Endothelial cell of umbilical vein (primary cell): ENCODE results near the gene BAG2. TPM values are rescaled to one million over a fixed set of nuclear protein-coding genes. Genes with fewer than 3 reads are reported as not detected.

Experiments used
- BruUV-seq: library from RNA; stranded (reverse); fragments of 400-500 nt; replicated peaks from 2 replicates; lab custom pipeline; 2021; lab: Mats Ljungman, UMichigan
- CTCF ChIA-PET: fragments of 300-600, 350-600 bp; sonication (Branson Sonifier 250); formaldehyde crosslinking; loops from one replicate; lab custom pipeline; 2021; ENCODE audit warnings: antibody characterized with exemption, inconsistent platforms; lab: Charles Lee
- POLR2A ChIA-PET: fragments of 300-600, 350-600 bp; sonication (Branson Sonifier 250); formaldehyde crosslinking; loops from one replicate; lab custom pipeline; 2021; ENCODE audit warnings: antibody characterized with exemption, inconsistent platforms; lab: Charles Lee
- DNase-seq: peaks from one replicate; pipeline ENCODE4 v3.0.0-alpha.2; 2011; ENCODE audit warnings: low read depth, low spot score
- FAIRE-seq: peaks from 2 replicates; lab custom pipeline; 2011; peaks lifted over from hg19 to GRCh38; lab: Jason Lieb, UNC
- H2AFZ ChIP-seq: 2 replicates; pipeline ENCODE4 v1.6.0; 2012; ENCODE audit warnings: low read depth, low read length, control low read depth, inconsistent platforms
- H3K27ac ChIP-seq: 2 replicates; pipeline ENCODE4 v1.5.1; 2011; ENCODE audit warnings: low read depth, mild to moderate bottlenecking, control low read depth, low read length, moderate library complexity; ENCODE audit not compliant: insufficient read depth
- H3K27me3 ChIP-seq, 2 experiments: 2 replicates each; pipeline versions ENCODE4 v1.6.0 to v1.6.1; 2011; ENCODE audit warnings: low read length in 2 of 2, mixed read lengths in 1 of 2; ENCODE audit not compliant: control insufficient read depth in 2 of 2, insufficient read depth in 2 of 2
- H3K36me3 ChIP-seq, 2 experiments: 2 replicates in 1 of 2; 3 replicates in 1 of 2; pipeline ENCODE4 v1.5.1; 2011; ENCODE audit warnings: low read length in 2 of 2, mild to moderate bottlenecking in 1 of 2, moderate library complexity in 1 of 2; ENCODE audit not compliant: control insufficient read depth in 2 of 2, insufficient read depth in 2 of 2; ENCODE audit errors: extremely low read depth in 1 of 2
- H3K4me1 ChIP-seq: 3 replicates; pipeline ENCODE4 v1.5.1; 2011; ENCODE audit warnings: mild to moderate bottlenecking, low read length; ENCODE audit not compliant: control insufficient read depth, insufficient read depth; ENCODE audit errors: extremely low read depth
- H3K4me2 ChIP-seq: 2 replicates; pipeline ENCODE4 v1.6.1; 2011; ENCODE audit warnings: low read length, control low read depth, mixed read lengths; ENCODE audit not compliant: insufficient read depth
- H3K4me3 ChIP-seq, 3 experiments: fragments of 200-600 bp in 1 of 3; sonication (generic), shearing (Covaris generic) in 1 of 3; replicated peaks in 1 of 3; 2 replicates each; pipeline ENCODE4 v1.5.1; 2011 to 2016; ENCODE audit warnings: control low read depth in 3 of 3, low read length in 3 of 3, mild to moderate bottlenecking in 2 of 3, inconsistent platforms in 1 of 3, low read depth in 1 of 3, moderate library complexity in 1 of 3; ENCODE audit not compliant: insufficient read depth in 1 of 3
- H3K79me2 ChIP-seq: 2 replicates; pipeline ENCODE4 v1.6.0; 2012; ENCODE audit warnings: low read length, inconsistent platforms; ENCODE audit not compliant: control insufficient read depth, insufficient read depth
- H3K9ac ChIP-seq: replicated peaks from 2 replicates; pipeline ENCODE3; 2011; ENCODE audit warnings: low read length, control low read depth; ENCODE audit not compliant: insufficient read depth; ENCODE audit errors: extremely low read depth
- H3K9me1 ChIP-seq: replicated peaks from 3 replicates; pipeline ENCODE4 v1.6.0; 2011; ENCODE audit warnings: mild to moderate bottlenecking, low read length; ENCODE audit not compliant: control insufficient read depth, insufficient read depth; ENCODE audit errors: extremely low read depth
- H3K9me3 ChIP-seq: replicated peaks from 2 replicates; pipeline ENCODE4 v1.5.1; 2012; ENCODE audit warnings: low read length, inconsistent platforms; ENCODE audit not compliant: control insufficient read depth, insufficient read depth
- H4K20me1 ChIP-seq: replicated peaks from 2 replicates; pipeline ENCODE3; 2011; ENCODE audit warnings: mild to moderate bottlenecking, low read length; ENCODE audit not compliant: control insufficient read depth, insufficient read depth; ENCODE audit errors: extremely low read depth
- CTCF ChIP-seq, 2 donors: IDR thresholded peaks; 1 replicate in 1 of 2; 2 replicates in 1 of 2; pipeline ENCODE4 v1.5.1; 2011; ENCODE audit warnings: low read length in 2 of 2, mild to moderate bottlenecking in 2 of 2, moderate library complexity in 2 of 2, control low read depth in 1 of 2, inconsistent platforms in 1 of 2, low read depth in 1 of 2; ENCODE audit not compliant: insufficient read depth in 1 of 2; ENCODE audit errors: extremely low read depth in 1 of 2
- EZH2 ChIP-seq: IDR thresholded peaks from 2 replicates; pipeline ENCODE4 v1.6.1; 2012; ENCODE audit warnings: borderline replicate concordance, low read depth, mild to moderate bottlenecking, moderate library complexity, low read length, inconsistent platforms; ENCODE audit not compliant: severe bottlenecking
- JUN ChIP-seq: IDR thresholded peaks from 2 replicates; pipeline ENCODE4 v1.6.1; 2011; ENCODE audit warnings: borderline replicate concordance, low read depth; ENCODE audit not compliant: insufficient read length, insufficient read depth
- MYC ChIP-seq: IDR thresholded peaks from one replicate; pipeline ENCODE4 v1.6.1; 2011; ENCODE audit warnings: mild to moderate bottlenecking, low read depth, low read length
- POLR2AphosphoS5 ChIP-seq: IDR thresholded peaks from 2 replicates; pipeline ENCODE4 v1.6.1; 2012; ENCODE audit warnings: low read depth, mild to moderate bottlenecking, control low read depth, low read length, moderate library complexity; ENCODE audit not compliant: insufficient read depth
- dilution Hi-C: fragments of 300-500 bp; cut with MboI; formaldehyde crosslinking; loops from one replicate; pipeline ENCODE4 v1.15.0; 2019; ENCODE audit warnings: low sequenced_read_pairs; ENCODE audit not compliant: extremely low pct_ligation_motif_present
- intact Hi-C: fragments of 100-400 bp; cut with micrococcal nuclease; formaldehyde crosslinking; loops from one replicate; pipeline ENCODE4 v1.10.0; 2022
- polyA plus RNA-seq, 4 experiments: library from polyadenylated mRNA; depleted of rRNA in 3 of 4; stranded (reverse) in 3 of 4; unstranded in 1 of 4; fragments of >200 nt; gene quantifications; 2 replicates each; pipeline versions ENCODE4 v1.2.1 to v1.2.3, GENCODE V29; 2011 to 2012; ENCODE audit warnings: missing spikeins in 1 of 4
- total RNA-seq: library from RNA; stranded (reverse); gene quantifications from 2 replicates; pipeline ENCODE4 v1.2.3, GENCODE V29; 2021

BAG2 gene
- total and polyA plus RNA-seq, 2 donors (not counting 3 experiments of a cell fraction or from before 2014, with no cell fraction given) = 1.1 to 3.9 TPM

GRCh38 chr6:57182017-57182432, 9.9 kb downstream of the BAG2 start:
- Histone ChIP-seq H4K20me1 (no peaks in the 10 kb centered on the region), H3K27ac (no peak overlapping the region), H3K4me3 (no peak overlapping the region), H3K4me2 (no peak overlapping the region), H2AFZ (no peak overlapping the region), H3K79me2 (peaks cover 15% of the 10 kb centered on the region), H3K9ac (no peak overlapping the region), H3K36me3 (no peaks in the 10 kb centered on the region), H3K27me3 (no peaks in the 10 kb centered on the region), H3K4me1 (no peaks in the 10 kb centered on the region), H3K9me3 (no peaks in the 10 kb centered on the region), H3K9me1 (no peaks in the 10 kb centered on the region)
- TF ChIP-seq CTCF (IDR thresholded peaks at IDR 0.05; ENCODE audit: extremely low read depth in 1 of 2, insufficient read depth in 1 of 2, low read depth in 1 of 2, low read length in 2 of 2) (no peak), POLR2AphosphoS5 (no peak)
- no peak for DNase-seq
- intact Hi-C loops = no loop called here
- dilution Hi-C loops = no loop called here
- CTCF ChIA-PET = interaction anchor here (2.0 kb wide), 1 partner anchor 8 kb away, joined by 4 read pairs; no protein-coding TSS in a partner anchor
- POLR2A ChIA-PET = no interaction called here
- BruUV-seq = no TSS peak
- no peak for FAIRE-seq

- H3K36me3 ChIP-seq = no peaks in the 10 kb centered on the region
- H3K27me3 ChIP-seq = no peaks in the 10 kb centered on the region
- no peak overlapping the region for H3K9ac ChIP-seq
- H2AFZ ChIP-seq = no peak overlapping the region
- FAIRE-seq = no peak
- intact Hi-C loops = no loop called here
- H3K4me1 ChIP-seq = no peaks in the 10 kb centered on the region
- no peak for TF ChIP-seq EZH2
- no peak for TF ChIP-seq MYC
- TF ChIP-seq JUN = no peak
- TF ChIP-seq CTCF (IDR thresholded peaks at IDR 0.05; ENCODE audit: extremely low read depth in 1 of 2, insufficient read depth in 1 of 2, low read depth in 1 of 2, low read length in 2 of 2) = no peak
- BruUV-seq = no TSS peak
- H4K20me1 ChIP-seq = no peaks in the 10 kb centered on the region
- H3K9me1 ChIP-seq = no peaks in the 10 kb centered on the region
- dilution Hi-C loops = no loop called here
- H3K9me3 ChIP-seq = no peaks in the 10 kb centered on the region
- POLR2A ChIA-PET = no interaction called here
- no peak overlapping the region for H3K4me2 ChIP-seq
- no peak overlapping the region for H3K4me3 ChIP-seq
- no peak for DNase-seq
- no peak overlapping the region for H3K27ac ChIP-seq
- CTCF ChIA-PET = no interaction called here
- peaks cover 8% of the 10 kb centered on the region for H3K79me2 ChIP-seq
These were observed 11.2 kb downstream of the BAG2 start for GRCh38 chr6:57183336-57183735.
